NCI-H510A treated with DMSO at 0.1 percent for 48 hours (cell line): ENCODE data around the gene CPLX1.
"Not testable (repeated sequence)": the region's sequence is repeated elsewhere in the genome, so short reads cannot be mapped to it uniquely, and the experiment has no call there.

Experiments used
- DNase-seq: peaks from one replicate; lab custom pipeline; 2025; lab: John Stamatoyannopoulos, UW

The CPLX1 gene

DNA sequence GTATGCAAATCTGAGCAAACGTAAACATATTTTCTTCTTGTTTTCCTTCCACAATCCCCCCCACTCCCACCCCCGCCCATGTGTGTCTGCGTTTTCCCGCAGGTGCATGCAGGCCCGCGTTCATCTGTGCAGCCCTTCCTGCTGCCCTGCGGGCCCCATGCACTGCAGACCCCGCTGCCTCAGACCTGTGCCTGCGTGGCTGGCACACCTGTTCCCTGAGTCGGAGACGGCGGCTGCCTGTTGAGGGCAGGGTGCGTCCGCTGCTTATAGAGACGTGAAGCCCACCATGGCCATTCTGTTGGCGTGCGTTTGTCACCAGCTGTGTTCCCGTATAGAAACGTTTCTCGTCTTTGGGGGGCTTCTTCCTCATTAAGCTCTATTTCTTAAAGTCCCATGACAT lies 68.8 kb downstream of the CPLX1 start:
- DNase-seq, result no peak

DNA sequence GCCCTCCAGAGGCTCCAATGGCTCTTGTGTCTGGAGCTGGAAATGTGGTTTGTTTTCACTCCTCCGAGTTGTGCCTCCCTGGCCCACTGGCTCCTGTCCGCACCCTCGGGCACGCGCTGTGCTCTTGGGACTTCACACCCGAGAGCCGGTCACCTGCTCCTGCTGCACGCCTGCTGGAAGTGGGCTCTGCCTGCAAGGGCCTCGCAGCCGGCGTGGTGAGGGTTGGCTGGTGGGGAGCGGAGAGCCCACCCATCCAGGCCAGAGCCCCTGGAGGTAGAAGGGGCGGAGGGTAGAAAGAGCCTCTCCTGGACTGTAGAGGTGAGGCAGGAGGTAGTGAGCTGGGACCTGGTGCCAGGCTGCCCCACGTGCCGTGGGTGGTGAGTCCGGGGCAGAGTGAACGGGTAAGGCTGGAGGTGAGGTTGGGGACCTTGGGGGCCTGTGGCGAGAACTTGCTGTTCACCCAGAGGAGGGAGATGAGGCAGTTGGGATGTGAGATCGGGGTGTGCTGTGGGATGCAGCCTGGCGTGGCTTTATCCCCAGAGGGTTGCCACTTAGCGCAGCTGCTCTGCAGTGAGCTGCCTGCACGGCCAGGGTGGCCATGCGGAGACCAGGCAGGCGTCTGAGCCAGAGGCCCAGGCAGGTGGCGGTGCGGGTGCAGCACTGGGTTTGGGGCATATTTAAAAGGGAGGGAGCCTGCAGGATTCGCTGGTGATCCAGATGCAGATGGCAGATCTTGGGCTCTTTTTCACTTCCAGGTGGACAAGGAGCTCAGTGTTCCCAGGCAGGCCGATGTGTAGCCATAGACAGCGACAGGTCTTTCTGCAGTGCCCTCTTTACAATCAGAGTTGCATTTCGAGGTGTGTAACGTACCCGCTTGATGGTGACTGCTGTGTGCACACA lies 71.5 kb downstream of the CPLX1 start:
- DNase-seq, result no peak

DNA sequence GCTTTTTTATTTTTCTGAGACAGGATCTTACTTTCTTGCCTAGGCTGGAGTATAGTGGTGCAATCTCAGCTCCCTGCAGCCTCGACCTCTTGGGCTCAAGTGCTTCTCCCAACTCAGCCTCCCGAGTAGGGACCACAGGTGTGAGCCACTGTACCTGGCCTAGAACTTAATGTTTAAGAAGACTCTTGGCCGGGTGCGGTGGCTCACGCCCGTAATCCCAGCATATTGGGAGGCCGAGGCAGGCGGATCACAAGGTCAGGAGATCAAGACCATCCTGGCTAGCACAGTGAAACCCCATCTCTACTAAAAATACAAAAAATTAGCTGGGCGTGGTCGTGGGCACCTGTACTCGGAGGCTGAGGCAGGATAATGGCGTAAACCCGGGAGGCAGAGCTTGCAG lies 72.7 kb downstream of the CPLX1 start:
- DNase-seq, result not testable (repeated sequence)

DNA sequence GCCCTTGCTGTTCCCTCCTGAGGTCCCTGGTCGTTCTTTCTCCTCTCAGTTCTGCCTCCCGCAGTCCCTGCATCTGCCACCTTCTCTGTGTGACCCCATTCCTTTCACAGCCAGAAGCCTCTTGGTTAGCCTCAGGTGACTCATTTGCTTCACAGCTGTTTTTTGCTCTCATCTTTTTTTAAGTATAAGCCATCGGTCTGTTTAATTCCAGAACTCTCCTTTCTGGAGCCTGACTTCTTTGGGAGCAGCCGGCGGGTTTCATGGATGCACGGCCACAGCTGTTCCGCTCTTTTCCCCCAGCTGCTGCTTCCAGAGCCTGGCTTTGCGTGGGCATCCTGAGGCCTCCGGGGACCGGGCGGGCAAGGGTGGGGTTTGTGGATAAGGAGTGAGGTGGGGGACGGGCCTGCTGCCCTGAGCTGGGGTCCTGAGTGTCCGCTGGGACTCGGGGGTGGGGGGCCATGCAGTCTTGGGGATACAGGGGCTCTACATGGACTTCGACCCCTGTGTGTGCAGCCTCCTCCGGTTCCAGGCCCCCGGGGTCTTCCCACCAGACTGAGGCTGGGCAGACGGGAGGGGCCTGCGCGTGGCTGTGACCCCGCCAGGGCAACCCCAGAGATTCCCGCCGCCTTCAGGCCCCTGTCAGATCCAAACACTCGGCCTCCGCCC lies 73.6 kb downstream of the CPLX1 start:
- DNase-seq, result no peak

DNA sequence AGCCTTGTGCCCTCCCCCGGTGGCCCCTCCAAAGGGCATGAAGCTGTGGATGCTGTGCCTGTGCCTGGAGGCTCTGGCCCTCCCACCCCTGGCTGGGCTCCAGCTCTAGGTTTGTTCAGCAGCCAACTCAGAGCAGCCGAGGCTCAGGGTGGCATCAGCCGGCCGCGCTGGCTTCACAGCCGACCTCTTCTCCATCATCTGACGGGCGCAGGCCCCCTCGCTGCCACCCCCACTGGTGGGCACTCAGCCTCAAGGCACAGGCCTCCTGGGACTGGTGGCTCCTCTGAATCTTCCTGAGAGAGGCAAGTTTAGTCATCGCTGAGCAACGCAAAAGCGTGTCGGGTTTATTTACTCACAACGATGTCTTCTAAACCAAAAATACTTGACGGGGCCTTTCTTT lies 74.3 kb downstream of the CPLX1 start:
- no peak for DNase-seq

DNA sequence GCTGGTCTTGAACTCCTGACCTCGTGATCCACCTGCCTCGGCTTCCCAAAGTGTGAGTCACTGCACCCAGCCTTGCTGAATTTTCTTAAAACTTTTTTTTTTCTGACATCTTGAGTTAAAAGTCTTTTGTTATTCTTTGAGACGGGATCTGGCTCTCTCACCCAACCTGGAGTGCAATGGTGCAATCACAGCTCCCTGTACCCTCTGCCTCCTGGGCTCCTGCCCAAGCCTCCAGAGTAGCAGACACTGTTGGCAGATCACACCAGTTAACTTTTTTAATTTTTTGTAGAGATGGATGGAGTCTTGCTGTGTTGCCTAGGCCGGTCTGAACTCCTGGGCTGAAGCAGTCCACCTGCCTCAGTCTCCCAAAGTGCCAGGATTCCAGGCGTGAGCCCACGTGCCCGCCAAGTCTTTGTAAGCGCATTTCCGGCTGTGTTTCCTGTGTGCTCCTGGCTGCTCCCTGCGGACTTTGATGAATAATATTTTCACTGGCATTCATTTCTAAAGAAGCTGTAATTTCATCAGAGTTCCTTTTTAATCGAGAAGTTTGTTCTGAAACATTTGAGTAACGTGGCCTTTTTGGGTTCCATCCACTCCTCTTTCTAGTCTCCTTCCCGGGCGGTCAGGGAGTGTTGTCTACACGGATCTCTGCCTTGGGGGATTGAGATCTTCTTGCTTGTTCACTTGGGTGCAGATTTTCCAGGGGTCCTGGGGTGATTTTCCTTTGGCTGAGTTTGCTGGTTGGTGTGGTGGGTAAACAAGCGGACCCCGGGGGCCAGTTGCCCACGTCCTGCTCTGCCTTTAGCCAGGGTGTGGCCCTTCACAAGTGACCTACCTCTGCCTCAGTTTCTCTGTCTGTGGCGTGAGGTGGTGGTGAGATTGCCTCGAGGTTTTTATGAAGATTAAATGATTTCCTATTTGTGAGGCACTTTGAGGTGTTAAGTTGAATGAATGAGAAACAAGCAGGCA lies 75.9 kb downstream of the CPLX1 start:
- DNase-seq, result no peak

DNA sequence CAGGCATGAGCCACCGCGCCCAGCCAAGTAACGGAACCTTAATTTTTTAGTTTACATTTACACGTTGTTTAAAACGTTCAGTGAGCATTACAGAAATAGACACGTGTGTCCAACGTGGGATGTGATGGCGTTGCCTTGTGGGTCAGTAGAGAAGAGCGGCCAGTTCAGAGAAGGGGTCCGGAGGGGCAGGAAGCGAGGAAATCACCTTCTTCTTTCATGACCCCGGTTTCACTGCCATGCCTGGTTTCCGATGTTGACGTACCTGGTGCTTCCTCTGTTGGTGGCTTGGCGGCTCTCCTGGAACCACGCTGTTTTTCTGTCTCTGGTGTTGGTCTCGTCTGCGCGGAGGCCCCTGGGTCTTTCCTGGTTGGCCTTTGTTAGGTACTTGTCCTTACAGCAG lies 77.5 kb downstream of the CPLX1 start:
- no peak for DNase-seq

DNA sequence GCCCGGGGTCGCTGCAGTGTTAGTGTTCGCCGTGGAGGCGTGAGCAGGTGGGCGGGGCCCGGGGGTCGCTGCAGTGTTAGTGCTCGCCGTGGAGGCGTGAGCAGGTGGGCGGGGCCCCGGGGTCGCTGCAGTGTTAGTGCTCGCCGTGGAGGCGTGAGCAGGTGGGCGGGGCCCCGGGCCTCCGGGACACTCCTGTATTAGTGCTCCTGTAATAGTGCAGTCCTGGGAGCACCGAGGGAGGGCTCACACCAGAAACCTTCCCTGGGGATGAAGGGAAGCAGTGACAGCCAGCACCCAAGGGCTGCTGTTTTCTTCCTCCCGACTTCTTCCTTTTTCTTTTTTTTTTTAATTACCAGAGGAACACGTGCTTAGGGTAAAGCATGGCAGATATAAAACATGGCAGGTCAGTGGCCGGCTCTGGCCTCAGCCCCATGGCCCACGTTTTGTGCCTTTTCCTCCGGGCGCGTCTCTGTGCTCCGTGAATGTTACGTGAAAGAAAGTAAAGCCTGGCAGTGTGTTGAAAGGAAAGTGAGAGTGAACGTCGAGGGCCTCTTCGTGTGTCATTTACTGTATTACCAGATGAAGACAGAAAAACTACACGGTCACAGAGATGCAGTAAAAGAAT lies 78.3 kb downstream of the CPLX1 start:
- no peak for DNase-seq

DNA sequence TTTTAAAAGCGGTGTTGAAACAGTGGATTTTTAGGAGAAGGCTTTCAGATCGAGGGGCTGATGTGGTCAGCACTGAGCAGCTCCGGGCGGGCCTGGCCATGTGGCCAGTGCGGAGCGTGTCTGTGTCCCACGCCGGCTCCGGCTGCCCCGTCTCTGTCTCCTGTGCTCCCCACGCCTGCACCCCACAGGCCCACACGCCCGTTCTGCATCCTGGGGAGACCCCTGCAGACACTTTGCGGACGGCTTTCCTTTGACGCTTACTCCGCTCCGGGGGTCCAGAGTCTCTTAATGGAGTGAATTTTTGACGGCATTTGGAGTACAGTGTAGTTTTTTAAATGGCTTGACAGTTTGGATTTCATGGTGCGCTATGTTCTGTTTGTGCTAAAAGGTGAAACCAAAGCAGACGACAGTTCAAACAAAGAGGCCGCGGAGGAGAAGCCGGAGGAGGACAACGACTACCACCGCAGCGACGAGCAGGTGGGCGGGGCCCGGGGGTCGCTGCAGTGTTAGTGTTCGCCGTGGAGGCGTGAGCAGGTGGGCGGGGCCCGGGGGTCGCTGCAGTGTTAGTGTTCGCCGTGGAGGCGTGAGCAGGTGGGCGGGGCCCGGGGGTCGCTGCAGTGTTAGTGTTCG lies 81.6 kb downstream of the CPLX1 start:
- no peak for DNase-seq

DNA sequence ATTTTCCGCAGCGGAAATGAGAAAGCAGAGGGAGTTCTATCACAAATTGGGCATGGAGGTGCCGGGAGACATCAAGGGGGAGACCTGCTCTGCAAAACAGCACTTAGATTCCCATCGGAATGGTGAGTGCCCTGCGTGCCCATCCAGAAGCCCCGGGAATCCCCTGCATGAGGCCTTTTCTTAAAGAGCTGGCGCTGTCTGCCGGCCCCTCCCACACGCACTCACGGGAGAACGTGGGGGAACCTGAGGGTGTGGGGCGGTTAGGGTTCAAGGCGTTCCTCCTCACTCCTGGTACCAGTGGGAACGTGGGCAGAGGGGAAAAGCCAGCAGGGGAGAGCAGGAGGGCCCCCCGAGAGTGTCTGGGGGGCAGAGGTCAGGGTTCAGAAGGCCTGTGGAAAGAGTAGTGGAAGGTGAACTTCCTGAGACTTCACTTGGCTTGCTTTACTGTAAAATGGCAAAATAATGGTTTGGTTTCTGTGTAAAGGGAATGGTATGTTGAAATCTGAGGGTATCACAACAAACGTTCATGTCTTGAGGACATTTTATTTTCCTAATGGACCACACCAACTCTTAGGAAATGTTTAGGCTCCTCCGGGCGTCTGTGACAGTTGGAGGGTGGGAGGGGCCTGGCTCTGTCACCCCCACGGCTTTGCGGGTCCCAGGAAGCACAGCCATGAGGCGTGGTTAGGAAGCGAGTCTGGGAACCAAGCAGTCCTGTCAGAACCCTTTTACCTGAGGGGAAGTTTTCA lies 82.3 kb downstream of the CPLX1 start:
- no peak for DNase-seq

DNA sequence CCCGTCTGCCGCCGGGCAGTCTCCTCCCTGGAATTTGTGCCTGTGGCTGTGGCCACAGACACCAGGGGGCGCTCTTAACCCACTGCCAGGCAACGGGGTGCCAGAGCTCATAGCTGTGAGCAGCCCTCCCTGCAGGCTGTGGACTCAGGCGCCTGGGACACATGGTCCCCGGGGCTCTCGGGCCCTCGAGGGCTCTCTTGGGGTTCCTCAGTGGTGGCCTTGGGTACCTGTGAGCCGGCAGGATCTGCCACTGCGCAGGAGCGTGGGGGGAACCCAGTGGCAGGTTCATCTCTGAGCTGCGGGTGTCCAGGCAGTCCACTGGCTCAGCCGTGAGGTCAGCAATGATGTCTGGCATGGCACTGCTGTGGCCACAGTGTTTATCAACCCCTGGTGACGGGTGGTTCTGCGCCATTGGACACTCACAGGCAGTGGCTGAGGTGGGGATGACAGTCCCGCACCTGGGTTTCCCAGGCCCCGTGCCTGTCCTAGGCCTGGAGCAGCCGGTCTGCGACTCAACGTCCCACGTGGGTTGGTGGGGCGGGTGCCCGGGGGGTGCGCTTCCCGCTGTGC lies 83.1 kb downstream of the CPLX1 start:
- peak; percentile 8 for DNase-seq

DNA sequence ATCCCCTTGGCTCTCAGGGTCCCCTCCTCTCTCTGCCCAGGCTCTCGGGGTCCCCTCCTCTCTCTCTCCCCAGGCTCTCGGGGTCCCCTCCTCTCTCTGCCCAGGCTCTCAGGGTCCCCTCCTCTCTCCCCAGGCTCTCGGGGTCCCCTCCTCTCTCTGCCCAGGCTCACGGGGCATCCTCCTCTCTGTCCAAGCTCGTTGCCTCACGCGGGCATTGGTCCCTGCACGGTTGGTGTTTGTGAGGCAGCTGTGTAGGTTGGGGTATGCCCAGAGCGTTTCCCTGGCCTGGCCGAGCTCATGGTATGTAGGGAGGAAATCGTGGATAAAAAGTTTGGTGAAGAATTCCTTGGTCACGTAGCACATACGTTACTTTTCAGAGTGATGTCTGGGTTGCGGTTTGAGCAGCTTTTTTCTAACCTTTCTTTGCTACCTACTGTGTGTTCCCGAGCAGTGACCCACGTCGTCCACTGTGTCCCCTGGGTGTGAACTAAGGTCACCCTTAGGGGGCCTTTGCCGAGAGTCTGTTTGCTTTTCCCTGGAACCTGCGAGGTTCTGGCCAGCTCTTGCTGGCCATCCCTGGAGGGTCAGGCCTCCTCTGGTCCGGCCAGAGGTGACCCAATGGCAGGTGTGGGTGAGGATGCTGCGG lies 83.7 kb downstream of the CPLX1 start:
- DNase-seq, result no peak

DNA sequence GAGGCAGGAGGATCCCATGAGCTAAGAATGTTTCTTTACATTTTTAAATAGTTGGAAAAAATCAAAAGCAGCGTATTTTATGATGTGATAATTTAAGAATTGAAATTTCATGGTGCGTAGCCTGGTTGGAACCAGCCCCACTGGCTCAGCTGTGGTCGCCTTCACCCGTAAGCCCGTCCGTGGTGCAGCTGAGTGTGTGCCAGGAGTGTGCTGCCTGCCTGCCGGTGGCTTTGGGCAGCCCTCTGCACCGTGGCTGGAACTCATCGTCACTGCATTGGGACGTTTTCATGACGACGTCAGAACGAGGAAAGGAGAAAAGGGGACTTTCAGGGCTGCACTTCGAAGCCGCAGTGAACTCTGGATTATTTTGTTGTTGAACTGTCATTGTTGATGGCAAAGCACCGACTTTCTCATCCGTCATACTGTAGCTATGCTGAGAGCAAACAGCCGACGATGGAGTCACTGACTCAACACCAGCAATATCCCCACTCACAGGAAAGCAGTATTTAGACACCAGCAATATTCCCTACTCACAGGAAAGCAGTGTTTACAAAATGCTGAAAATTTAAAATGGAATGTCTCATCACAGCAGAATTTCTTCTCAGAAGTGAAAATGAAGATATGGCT lies 85.2 kb downstream of the CPLX1 start:
- no peak for DNase-seq

DNA sequence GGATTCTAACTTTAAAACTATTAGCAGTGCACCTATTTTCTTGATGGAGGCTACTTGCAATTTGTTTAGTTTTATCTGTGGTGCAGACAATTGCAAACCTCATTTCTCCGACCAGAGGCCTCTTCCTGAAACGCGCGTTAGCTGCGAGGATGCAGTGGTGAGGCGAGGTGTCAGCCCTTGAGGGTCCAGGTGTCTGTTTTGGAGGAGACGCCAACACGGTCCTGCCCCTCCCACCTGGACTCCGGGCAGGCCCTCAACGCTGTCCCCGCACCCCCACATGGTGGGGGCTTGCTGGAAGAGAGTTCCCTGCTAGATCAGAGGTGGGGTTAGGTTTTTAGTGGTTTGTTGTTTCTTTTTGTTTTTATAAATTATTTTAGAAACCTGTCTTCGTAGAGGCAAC lies 85.9 kb downstream of the CPLX1 start:
- no peak for DNase-seq

DNA sequence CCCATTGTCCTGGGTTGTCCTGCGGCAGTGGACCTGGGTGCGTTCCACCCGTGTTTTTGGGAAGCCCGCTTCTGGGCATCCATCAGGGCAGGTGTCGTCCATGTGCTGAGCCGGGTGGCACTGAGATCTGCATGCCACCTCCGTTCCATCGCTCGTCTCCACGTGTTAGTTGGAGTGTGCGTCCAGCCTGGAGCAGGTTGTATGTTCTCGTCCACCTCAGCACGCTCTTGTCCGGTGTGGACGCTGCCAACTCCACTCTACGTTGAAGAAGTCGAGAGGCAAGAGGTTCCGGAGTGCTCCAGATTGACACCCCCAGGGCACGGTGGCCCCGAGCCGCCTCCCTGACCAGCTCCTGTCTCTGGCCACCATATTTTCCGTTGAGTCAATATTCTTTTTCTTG lies 86.4 kb downstream of the CPLX1 start:
- no peak for DNase-seq

DNA sequence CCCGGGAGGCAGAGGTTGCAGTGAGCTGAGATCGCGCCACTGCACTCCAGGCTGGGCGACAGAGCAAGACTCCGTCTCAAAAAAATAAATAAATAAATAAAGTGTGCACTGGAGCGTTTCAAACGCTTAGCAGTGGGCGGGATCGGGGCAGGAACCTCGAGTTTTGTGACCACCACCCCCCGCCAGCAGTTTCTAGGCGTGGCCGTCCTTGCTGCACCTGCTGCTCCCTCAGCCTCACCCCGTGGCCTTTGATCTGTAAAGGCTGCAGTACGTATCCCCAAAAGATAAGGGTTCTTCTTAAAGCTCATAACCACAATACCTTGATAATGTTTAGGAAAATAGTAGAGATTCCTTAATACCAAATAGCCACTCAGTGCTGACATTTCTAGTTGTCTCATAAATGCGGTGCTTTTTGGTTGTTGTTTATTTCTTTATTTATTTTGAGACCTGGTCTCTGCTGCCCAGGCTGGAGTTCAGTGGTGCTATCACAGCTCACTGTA lies 87.1 kb downstream of the CPLX1 start:
- DNase-seq, result peak; percentile 2

DNA sequence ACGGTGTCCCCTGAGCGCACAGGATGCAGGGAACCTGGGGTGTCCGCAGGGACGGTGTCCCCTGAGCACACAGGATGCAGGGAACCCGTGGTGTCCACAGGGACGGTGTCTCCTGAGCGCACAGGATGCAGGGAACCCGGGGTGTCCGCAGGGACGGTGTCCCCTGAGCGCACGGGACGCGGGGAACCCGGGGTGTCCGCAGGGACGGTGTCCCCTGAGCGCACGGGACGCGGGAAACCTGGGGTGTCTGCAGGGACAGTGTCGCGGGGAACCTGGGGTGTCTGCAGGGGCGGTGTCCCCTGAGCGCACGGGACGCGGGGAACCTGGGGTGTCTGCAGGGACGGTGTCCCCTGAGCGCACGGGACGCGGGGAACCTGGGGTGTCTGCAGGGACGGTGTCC lies 89.4 kb downstream of the CPLX1 start:
- not testable (repeated sequence) for DNase-seq

DNA sequence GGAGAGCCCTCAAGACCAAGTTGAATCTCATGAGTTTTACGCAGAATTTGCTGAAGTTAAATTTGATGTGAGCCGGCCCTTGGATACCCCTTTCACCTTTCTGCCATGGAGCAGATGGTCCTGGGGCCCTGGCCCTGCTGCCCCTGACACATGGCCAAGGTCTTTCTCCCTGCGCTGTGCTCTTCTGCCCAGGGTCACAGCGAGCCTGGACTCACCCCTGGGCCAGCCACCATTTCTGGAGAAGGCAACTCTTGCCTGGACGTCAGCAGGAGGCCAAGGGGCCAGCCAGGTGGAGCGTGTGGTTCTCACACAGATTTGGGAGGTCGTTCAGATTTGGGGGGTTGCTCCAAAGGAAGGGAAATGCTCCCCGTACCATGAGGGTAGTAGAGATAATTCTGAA lies 90.3 kb downstream of the CPLX1 start:
- no peak for DNase-seq
